Testis (tissue), 3 donors: Measurements from ENCODE around the gene WWC2. TPM values are rescaled to one million over a fixed set of nuclear protein-coding genes. Genes with fewer than 3 reads are reported as not detected.

Source experiments
- DNase-seq: peaks from one replicate; pipeline ENCODE4 v3.0.0-alpha.2; 2019
- H3K27ac ChIP-seq, 2 donors: fragments of 200-600 bp; sonication (generic); one replicate each; pipeline ENCODE4 v1.5.1; 2019
- H3K27me3 ChIP-seq: fragments of 200-600 bp; sonication (generic); one replicate; pipeline ENCODE4 v1.5.1; 2019
- H3K36me3 ChIP-seq: fragments of 200-600 bp; sonication (generic); one replicate; pipeline ENCODE4 v1.5.1; 2017; ENCODE audit warnings: low read depth; ENCODE audit errors: missing control alignments
- H3K4me1 ChIP-seq: fragments of 200-600 bp; sonication (generic); one replicate; pipeline ENCODE4 v1.5.1; 2019
- H3K4me3 ChIP-seq, 2 donors: fragments of 200-600 bp; sonication (generic); one replicate each; pipeline ENCODE4 v1.5.1; 2017 to 2019
- H3K9me3 ChIP-seq: fragments of 200-600 bp; sonication (generic); one replicate; pipeline ENCODE4 v1.5.1; 2017
- CTCF ChIP-seq, 3 experiments: fragments of 450-650 bp in 2 of 3; fragments of 200-600 bp in 1 of 3; sonication (generic) in 1 of 3; IDR thresholded peaks; one replicate each; pipeline ENCODE4 v1.5.1; 2016 to 2019; ENCODE audit warnings: antibody characterized with exemption in 3 of 3, mild to moderate bottlenecking in 2 of 3, moderate library complexity in 1 of 3
- POLR2A ChIP-seq: fragments of 450-650 bp; IDR thresholded peaks from one replicate; pipeline ENCODE4 v1.6.1; 2017; ENCODE audit warnings: antibody characterized with exemption, mild to moderate bottlenecking, moderate library complexity
- WGBS, 2 donors: methylation state at CpG; one replicate each; pipeline ENCODE4 v1.1.5; 2018; 5-methylcytosine and 5-hydroxymethylcytosine counted together
- intact Hi-C: fragments of 100-400 bp; cut with DNase I; formaldehyde crosslinking; loops from one replicate; pipeline ENCODE4 v1.15.1; 2023; ENCODE audit warnings: low total_unique reads
- polyA plus RNA-seq: library from polyadenylated mRNA; stranded (reverse); fragments of 350-450 nt; fragmentation: Illumina TruSeq; extraction: RNeasy Lipid Tissue Mini Kit (QIAGEN cat#74804); gene quantifications from one replicate; pipeline ENCODE4 v1.2.3, GENCODE V29; 2014; ENCODE audit warnings: low read depth, low replicate concordance; ENCODE audit not compliant: insufficient read depth
- total RNA-seq, 2 donors: library from RNA; depleted of rRNA; stranded (reverse); fragments of >200 nt; gene quantifications; one replicate each; pipeline ENCODE4 v1.2.3, GENCODE V29; 2016

WWC2 gene
- total and polyA plus RNA-seq, 3 donors from 2014 or later, result 34.4 to 76.7 (median 64.2) TPM

GRCh38 chr4:183344523-183345255, 245.6 kb downstream of the WWC2 start:
- Histone ChIP-seq H3K9me3 (no peaks in the 10 kb centered on the region), H3K4me1 (no peaks in the 10 kb centered on the region), H3K36me3 (no peaks in the 10 kb centered on the region), H3K27ac (no peak overlapping the region), H3K27me3 (no peaks in the 10 kb centered on the region), H3K4me3 (no peak overlapping the region)
- DNase-seq, result no peak
- no peak for TF ChIP-seq CTCF (IDR thresholded peaks at IDR 0.05)
- WGBS, 2 donors, result 91 to 97% methylated on average over 11 to 15 of the region's 15 CpGs
- intact Hi-C loops, result no loop called here

GRCh38 chr4:183345261-183345660, 246.2 kb downstream of the WWC2 start:
- intact Hi-C loops, result no loop called here
- no peak for TF ChIP-seq POLR2A
- DNase-seq, result no peak
- Histone ChIP-seq H3K4me3 (no peak overlapping the region), H3K27me3 (no peaks in the 10 kb centered on the region), H3K27ac (no peak overlapping the region), H3K36me3 (no peaks in the 10 kb centered on the region), H3K4me1 (no peaks in the 10 kb centered on the region), H3K9me3 (no peaks in the 10 kb centered on the region)
- 87 to 92% methylated on average over 4 of the region's 4 CpGs for WGBS, 2 donors

GRCh38 chr4:183347146-183347545, 248.1 kb downstream of the WWC2 start:
- no peak overlapping the region for H3K27ac ChIP-seq
- no peak for DNase-seq
- H3K9me3 ChIP-seq, result no peaks in the 10 kb centered on the region
- H3K27me3 ChIP-seq, result no peaks in the 10 kb centered on the region
- intact Hi-C loops, result no loop called here
- TF ChIP-seq POLR2A, result no peak
- no peak for TF ChIP-seq CTCF (IDR thresholded peaks at IDR 0.05)
- H3K4me3 ChIP-seq, result no peak overlapping the region
- WGBS, 2 donors, result 80 to 95% methylated on average over 6 to 8 of the region's 8 CpGs
- H3K36me3 ChIP-seq, result no peaks in the 10 kb centered on the region
- H3K4me1 ChIP-seq, result no peaks in the 10 kb centered on the region

- WGBS, 2 donors, result 94% methylated on average over 4 of the region's 4 CpGs
- Histone ChIP-seq H3K27ac (no peak overlapping the region), H3K4me3 (no peak overlapping the region), H3K36me3 (no peaks in the 10 kb centered on the region), H3K4me1 (no peaks in the 10 kb centered on the region), H3K27me3 (no peaks in the 10 kb centered on the region), H3K9me3 (no peaks in the 10 kb centered on the region)
- DNase-seq, result no peak
- no peak for TF ChIP-seq CTCF (IDR thresholded peaks at IDR 0.05)
- TF ChIP-seq POLR2A, result no peak
- intact Hi-C loops, result no loop called here
These were observed 248.5 kb downstream of the WWC2 start for GRCh38 chr4:183347566-183347965.

- Histone ChIP-seq H3K4me3 (no peak overlapping the region), H3K9me3 (no peaks in the 10 kb centered on the region), H3K36me3 (no peaks in the 10 kb centered on the region), H3K27me3 (no peaks in the 10 kb centered on the region), H3K4me1 (no peaks in the 10 kb centered on the region), H3K27ac (no peak overlapping the region)
- 91 to 95% methylated on average over 7 to 12 of the region's 12 CpGs for WGBS, 2 donors
- no peak for DNase-seq
- intact Hi-C loops, result no loop called here
- no peak for TF ChIP-seq CTCF (IDR thresholded peaks at IDR 0.05)
- no peak for TF ChIP-seq POLR2A
These were observed 249.1 kb downstream of the WWC2 start for GRCh38 chr4:183348136-183348535.
